ENCODE results near the gene ZBED4.
A peak's percentile ranks its signal among the peaks of the same experiment; 100 is the strongest.

ZBED4 gene

GRCh38 chr22:49825944-49826602 is 27.6 kb upstream of the ZBED4 start:
- Mint-ChIP-seq H3K36me3 (ENCODE audit: low read depth) (peaks cover 50% of the 10 kb centered on the region), H3K27me3 (ENCODE audit: low read depth, poor library complexity) (peaks cover 8% of the 10 kb centered on the region), H3K4me3 (peak overlapping the region; percentile 88), H3K27ac (no peak overlapping the region), H3K4me1 (peaks cover 37% of the 10 kb centered on the region), H3K9me3 (peaks cover 23% of the 10 kb centered on the region)
- no peak for TF ChIP-seq CTCF (IDR thresholded peaks at IDR 0.05)
- peak; percentile 27 for DNase-seq

DNA sequence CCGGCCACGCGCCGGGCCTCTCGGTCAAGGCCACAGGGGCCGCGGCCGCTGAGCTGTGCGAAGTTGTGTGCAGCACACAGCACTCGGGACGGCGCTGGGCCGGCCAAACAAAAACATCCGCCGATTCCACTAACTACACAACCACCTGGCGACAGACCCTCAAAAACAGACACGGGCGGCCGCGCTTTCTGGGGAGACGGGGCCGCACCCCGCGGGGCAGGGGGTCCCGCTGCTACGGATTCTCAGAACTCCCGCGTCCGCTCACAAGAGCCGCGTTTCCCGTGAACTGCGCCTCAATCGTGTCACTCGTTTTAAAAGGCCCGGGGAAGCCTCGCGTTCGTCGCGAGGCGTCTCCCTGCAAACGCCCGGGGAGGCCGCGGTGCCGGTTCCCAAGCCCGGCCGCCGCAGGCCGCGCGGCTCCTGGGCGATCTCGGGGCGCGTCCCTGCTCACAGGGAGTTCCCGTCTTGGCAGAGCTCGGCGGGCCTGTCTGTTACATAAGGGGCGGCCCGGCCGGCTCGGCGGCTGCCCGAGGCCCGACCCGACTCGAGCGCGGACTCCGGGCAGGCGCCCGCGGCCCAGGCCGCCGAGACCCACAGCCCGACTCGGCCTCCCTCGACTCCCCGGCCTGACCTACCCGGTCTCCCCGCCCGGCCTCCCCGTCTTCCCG is 26.9 kb upstream of the ZBED4 start:
- H3K4me3 Mint-ChIP-seq = peak overlapping the region; percentile 88
- H3K4me1 Mint-ChIP-seq = peaks cover 37% of the 10 kb centered on the region
- no peak for TF ChIP-seq CTCF (IDR thresholded peaks at IDR 0.05)
- peak; percentile 55 for DNase-seq
- peaks cover 15% of the 10 kb centered on the region for H3K27me3 Mint-ChIP-seq (ENCODE audit: low read depth, poor library complexity)
- peaks cover 29% of the 10 kb centered on the region for H3K9me3 Mint-ChIP-seq
- H3K27ac Mint-ChIP-seq = no peak overlapping the region
- peaks cover 46% of the 10 kb centered on the region for H3K36me3 Mint-ChIP-seq (ENCODE audit: low read depth)

GRCh38 chr22:49827271-49827852 is 26.3 kb upstream of the ZBED4 start:
- no peak for TF ChIP-seq CTCF (IDR thresholded peaks at IDR 0.05)
- H3K36me3 Mint-ChIP-seq (ENCODE audit: low read depth) = peaks cover 41% of the 10 kb centered on the region
- H3K9me3 Mint-ChIP-seq = peaks cover 33% of the 10 kb centered on the region
- peak overlapping the region; percentile 20 for H3K4me3 Mint-ChIP-seq
- H3K27ac Mint-ChIP-seq = no peak overlapping the region
- peaks cover 37% of the 10 kb centered on the region for H3K4me1 Mint-ChIP-seq
- H3K27me3 Mint-ChIP-seq (ENCODE audit: low read depth, poor library complexity) = peaks cover 18% of the 10 kb centered on the region
- DNase-seq = peak; percentile 56

DNA sequence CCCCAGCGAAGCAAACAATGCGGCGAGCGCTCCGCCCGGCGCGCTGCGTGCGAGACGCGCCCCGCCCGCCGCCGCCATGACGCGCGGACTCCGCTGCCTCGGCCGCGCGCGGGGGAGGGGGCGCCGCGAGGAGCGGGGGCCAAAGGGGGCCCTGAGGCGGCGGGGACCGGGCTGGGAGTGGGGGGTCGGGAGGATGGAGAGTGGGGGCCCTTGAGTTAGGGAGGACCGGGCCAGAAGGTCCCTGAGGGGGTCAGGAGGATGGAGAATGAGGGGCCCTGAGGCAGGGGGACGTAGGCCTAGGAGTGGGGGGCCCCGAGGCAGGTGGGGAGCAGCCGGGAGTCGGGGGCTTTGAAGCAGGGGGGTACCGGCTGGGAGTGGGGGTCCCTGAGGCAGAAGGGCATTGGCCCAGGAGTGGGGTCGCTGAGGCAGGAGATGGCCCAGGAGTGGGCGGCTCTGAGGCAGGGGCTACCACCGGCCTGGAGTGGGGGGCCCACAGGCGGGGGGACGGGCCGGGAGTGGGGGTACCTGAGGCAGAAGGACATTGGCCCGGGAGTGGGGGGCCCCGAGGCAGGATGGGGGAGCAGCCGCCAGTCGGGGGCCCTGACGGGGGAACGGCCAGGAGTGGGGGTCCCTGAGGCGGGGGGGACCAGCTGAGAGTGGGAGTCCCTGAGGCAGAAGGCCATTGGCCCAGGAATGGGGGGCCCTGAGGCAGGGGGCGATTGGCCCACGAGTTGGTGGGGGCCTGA is 25.6 kb upstream of the ZBED4 start, which contains the start of gene BRD1:
TSS of gene BRD1 (minus strand) at position 21 of the 746 bp plus-strand sequence. CDS start 3,556 bp downstream, outside the sequence.
- peaks cover 35% of the 10 kb centered on the region for H3K36me3 Mint-ChIP-seq (ENCODE audit: low read depth)
- DNase-seq = peak; percentile 67
- no peak for TF ChIP-seq CTCF (IDR thresholded peaks at IDR 0.05)
- H3K27me3 Mint-ChIP-seq (ENCODE audit: low read depth, poor library complexity) = peaks cover 23% of the 10 kb centered on the region
- peaks cover 32% of the 10 kb centered on the region for H3K4me1 Mint-ChIP-seq
- H3K9me3 Mint-ChIP-seq = peaks cover 38% of the 10 kb centered on the region
- peak within 1 kb of the TSS; percentile 88 for H3K4me3 Mint-ChIP-seq
- H3K27ac Mint-ChIP-seq = no peak within 1 kb of the TSS

DNA sequence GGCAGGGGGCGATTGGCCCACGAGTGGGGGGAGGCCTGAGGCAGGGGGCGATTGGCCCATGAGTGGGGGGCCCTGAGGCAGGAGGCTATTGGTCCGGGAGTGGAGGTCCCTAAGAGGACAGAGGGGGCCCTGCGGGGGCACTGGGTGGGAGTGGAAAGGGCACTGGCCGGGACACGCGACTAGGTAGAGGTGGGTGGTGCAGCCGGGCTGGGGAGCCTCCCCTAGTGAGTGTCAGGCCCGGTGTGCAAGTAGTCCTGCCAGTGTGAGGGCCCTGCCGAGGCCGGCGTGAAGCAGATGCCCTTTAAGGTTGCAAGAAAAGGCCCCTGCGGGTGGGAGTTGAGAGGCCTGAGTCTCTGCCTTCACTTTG is 25.1 kb upstream of the ZBED4 start:
- H3K27ac Mint-ChIP-seq = no peak overlapping the region
- peaks cover 31% of the 10 kb centered on the region for H3K36me3 Mint-ChIP-seq (ENCODE audit: low read depth)
- peaks cover 28% of the 10 kb centered on the region for H3K4me1 Mint-ChIP-seq
- no peak for DNase-seq
- peak overlapping the region; percentile 61 for H3K4me3 Mint-ChIP-seq
- H3K9me3 Mint-ChIP-seq = peaks cover 42% of the 10 kb centered on the region
- H3K27me3 Mint-ChIP-seq (ENCODE audit: low read depth, poor library complexity) = peaks cover 29% of the 10 kb centered on the region
- no peak for TF ChIP-seq CTCF (IDR thresholded peaks at IDR 0.05)
